MCF 10A (cell line): Measurements from ENCODE around the gene ADM5. TPM values are rescaled to one million over a fixed set of nuclear protein-coding genes. Genes with fewer than 3 reads are reported as not detected.

ENCODE experiments used
- BruUV-seq: library from RNA; stranded (reverse); fragments of 400-500 nt; replicated peaks from 2 replicates; lab custom pipeline; 2021; lab: Mats Ljungman, UMichigan
- CTCF ChIA-PET: fragments of 300-600 bp; sonication (Branson Sonifier 250); formaldehyde crosslinking; extraction: SDS; loops from one replicate; lab custom pipeline; 2021; ENCODE audit warnings: antibody characterized with exemption, inconsistent platforms; lab: Yijun Ruan, JAX
- POLR2A ChIA-PET: fragments of 300-600, 350-650 bp; sonication (Branson Sonifier 250); formaldehyde crosslinking; extraction: SDS; loops from one replicate; lab custom pipeline; 2020; ENCODE audit warnings: antibody characterized with exemption, inconsistent platforms; lab: Yijun Ruan, JAX
- DNase-seq: peaks from one replicate; pipeline ENCODE4 v3.0.0-alpha.2; 2018; ENCODE audit not compliant: unreplicated experiment
- H3K27ac Mint-ChIP-seq: one replicate; pipeline ENCODE4 v1.8.0; 2022; ENCODE audit warnings: mild to moderate bottlenecking, low read depth, mixed read lengths; ENCODE audit not compliant: unreplicated experiment
- H3K27me3 Mint-ChIP-seq: one replicate; pipeline ENCODE4 v1.8.0; 2022; ENCODE audit warnings: mixed read lengths; ENCODE audit not compliant: insufficient read depth, unreplicated experiment
- H3K36me3 Mint-ChIP-seq: one replicate; pipeline ENCODE4 v1.8.0; 2022; ENCODE audit warnings: mild to moderate bottlenecking, moderate library complexity, mixed read lengths; ENCODE audit not compliant: insufficient read depth, unreplicated experiment
- H3K4me1 Mint-ChIP-seq: one replicate; pipeline ENCODE4 v1.8.0; 2022; ENCODE audit warnings: mixed read lengths; ENCODE audit not compliant: insufficient read depth, unreplicated experiment
- H3K4me3 Mint-ChIP-seq: one replicate; pipeline ENCODE4 v1.8.0; 2022; ENCODE audit warnings: mild to moderate bottlenecking, moderate library complexity, mixed read lengths; ENCODE audit not compliant: unreplicated experiment
- H3K9me3 Mint-ChIP-seq: one replicate; pipeline ENCODE4 v1.8.0; 2022; ENCODE audit warnings: mixed read lengths; ENCODE audit not compliant: unreplicated experiment
- intact Hi-C: fragments of 100-400 bp; cut with micrococcal nuclease; formaldehyde crosslinking; loops from 2 replicates; pipeline ENCODE4 v1.14.1; 2022
- total RNA-seq: library from RNA; stranded (reverse); gene quantifications from 2 replicates; pipeline ENCODE4 v1.2.3, GENCODE V29; 2022
- TF ChIP-seq, protein P1 (sequence below): fragments of 200-600 bp; IDR thresholded peaks from one replicate; pipeline ENCODE4 v1.8.0; 2022; ENCODE audit warnings: antibody characterized with exemption, mild to moderate bottlenecking; ENCODE audit not compliant: unreplicated experiment

Gene ADM5
- total RNA-seq, 1 experiment from 2014 or later, result 1.8 TPM

DNA sequence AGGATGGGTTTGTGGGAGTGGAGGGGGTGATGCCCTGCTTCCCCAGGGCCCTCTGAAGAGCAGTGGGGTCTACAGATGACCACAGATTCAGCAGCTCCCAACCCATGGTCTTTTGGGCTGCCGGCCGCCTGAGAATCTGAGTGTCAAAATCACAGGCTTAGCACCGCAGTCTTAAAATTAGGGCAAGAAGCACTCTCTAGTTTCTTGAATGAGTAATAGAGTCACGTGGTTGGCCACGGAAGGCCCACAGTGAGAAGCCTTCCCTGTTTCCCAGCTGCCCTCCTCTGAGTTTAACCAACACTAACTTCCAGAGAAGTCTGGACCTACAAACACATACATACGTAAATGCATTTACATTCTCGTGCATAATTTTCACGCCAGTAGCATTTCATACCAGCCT is 7.1 kb upstream of the ADM5 start:
- CTCF ChIA-PET, result interaction anchor here (0.6 to 1.0 kb wide), 4 partner anchors 46 to 369 kb away, joined by 3 to 5 read pairs (median 4); no protein-coding TSS in a partner anchor
- DNase-seq, result no peak
- Mint-ChIP-seq H3K27me3 (no peaks in the 10 kb centered on the region), H3K9me3 (no peaks in the 10 kb centered on the region), H3K4me1 (peaks cover 12% of the 10 kb centered on the region), H3K27ac (no peak overlapping the region), H3K4me3 (no peak overlapping the region), H3K36me3 (peaks cover 66% of the 10 kb centered on the region)
- TF ChIP-seq, protein P1, sequence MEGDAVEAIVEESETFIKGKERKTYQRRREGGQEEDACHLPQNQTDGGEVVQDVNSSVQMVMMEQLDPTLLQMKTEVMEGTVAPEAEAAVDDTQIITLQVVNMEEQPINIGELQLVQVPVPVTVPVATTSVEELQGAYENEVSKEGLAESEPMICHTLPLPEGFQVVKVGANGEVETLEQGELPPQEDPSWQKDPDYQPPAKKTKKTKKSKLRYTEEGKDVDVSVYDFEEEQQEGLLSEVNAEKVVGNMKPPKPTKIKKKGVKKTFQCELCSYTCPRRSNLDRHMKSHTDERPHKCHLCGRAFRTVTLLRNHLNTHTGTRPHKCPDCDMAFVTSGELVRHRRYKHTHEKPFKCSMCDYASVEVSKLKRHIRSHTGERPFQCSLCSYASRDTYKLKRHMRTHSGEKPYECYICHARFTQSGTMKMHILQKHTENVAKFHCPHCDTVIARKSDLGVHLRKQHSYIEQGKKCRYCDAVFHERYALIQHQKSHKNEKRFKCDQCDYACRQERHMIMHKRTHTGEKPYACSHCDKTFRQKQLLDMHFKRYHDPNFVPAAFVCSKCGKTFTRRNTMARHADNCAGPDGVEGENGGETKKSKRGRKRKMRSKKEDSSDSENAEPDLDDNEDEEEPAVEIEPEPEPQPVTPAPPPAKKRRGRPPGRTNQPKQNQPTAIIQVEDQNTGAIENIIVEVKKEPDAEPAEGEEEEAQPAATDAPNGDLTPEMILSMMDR, result no peak
- BruUV-seq, result no TSS peak
- intact Hi-C loops, result no loop called here
- POLR2A ChIA-PET, result interaction anchor here (8.4 kb wide), 1 partner anchor 40 kb away, joined by 121 read pairs; the partner anchor contains the start of genes RRAS and SCAF1

DNA sequence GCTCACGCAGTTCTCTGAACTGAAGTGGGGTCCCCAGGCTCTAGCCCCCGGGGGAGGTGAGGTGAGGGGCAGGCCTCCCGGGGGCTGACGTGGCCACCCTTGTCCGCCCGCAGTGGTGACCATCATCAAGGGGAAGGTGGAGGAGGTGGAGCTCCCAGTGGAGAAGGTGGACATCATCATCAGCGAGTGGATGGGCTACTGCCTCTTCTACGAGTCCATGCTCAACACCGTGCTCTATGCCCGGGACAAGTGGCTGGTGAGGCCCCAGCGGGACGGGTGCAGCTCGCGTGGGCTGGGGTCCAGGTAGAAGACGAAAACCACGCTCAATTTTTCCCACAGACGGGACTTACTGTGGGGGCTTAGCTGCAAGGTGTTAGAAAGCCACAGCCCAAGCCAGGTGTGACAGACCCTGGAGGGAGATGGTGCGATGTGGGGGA is 5.6 kb upstream of the ADM5 start:
- no peak overlapping the region for H3K4me3 Mint-ChIP-seq
- TF ChIP-seq, protein P1, result no peak
- intact Hi-C loops, result no loop called here

DNA sequence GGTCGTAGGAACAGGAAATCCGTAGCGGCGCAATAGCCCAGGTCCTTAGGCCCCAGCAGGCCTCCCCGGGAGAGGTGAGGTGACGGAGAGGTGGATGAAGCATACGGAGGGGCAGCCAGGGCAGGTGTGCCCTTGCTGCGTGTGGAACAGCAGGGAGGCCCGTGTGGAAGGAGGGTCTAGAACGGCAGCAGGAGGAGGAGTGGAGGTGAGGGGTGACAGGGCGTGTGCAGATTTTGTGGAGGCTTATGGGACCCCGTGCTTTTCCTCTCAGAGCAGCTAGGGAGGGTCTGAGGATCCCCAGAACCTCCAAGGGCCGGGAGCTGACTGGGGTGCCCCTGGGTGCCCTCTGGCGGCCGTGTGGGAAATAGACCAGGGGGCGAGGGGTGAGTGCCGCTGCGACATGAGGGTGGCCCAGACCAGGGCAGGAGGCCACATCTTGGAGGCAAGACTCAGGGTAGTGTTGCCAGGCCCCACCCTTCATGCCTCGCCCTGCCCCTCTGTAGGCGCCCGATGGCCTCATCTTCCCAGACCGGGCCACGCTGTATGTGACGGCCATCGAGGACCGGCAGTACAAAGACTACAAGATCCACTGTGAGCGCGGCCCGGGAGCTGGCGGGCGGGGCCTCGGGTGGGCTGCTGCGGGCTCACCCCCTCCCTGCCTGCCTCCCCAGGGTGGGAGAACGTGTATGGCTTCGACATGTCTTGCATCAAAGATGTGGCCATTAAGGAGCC is 5.0 kb upstream of the ADM5 start:
- Mint-ChIP-seq H3K27ac (no peak overlapping the region), H3K27me3 (no peaks in the 10 kb centered on the region), H3K9me3 (no peaks in the 10 kb centered on the region), H3K36me3 (peaks cover 85% of the 10 kb centered on the region), H3K4me3 (no peak overlapping the region), H3K4me1 (peaks cover 9% of the 10 kb centered on the region)
- ChIA-PET POLR2A (interaction anchor here (1.0 kb wide), 1 partner anchor 43 kb away, joined by 4 read pairs; no protein-coding TSS in a partner anchor), CTCF (interaction anchor here (1.0 to 1.6 kb wide), 5 partner anchors 8 to 326 kb away, joined by 3 to 5 read pairs (median 3); no protein-coding TSS in a partner anchor)
- DNase-seq, result no peak
- no TSS peak for BruUV-seq
- intact Hi-C loops, result no loop called here
- TF ChIP-seq, protein P1, result peak; percentile 53

More for the DNA sequence above, 5.6 kb upstream of the ADM5 start:
- no peaks in the 10 kb centered on the region for H3K9me3 Mint-ChIP-seq
- no TSS peak for BruUV-seq
- H3K36me3 Mint-ChIP-seq, result peaks cover 79% of the 10 kb centered on the region
- no peak for DNase-seq
- POLR2A ChIA-PET, result interaction anchor here (0.8 kb wide), 1 partner anchor 40 kb away, joined by 3 read pairs; no protein-coding TSS in a partner anchor
- no peaks in the 10 kb centered on the region for H3K27me3 Mint-ChIP-seq
- CTCF ChIA-PET, result interaction anchor here (1.1 to 1.6 kb wide), 3 partner anchors 73 to 326 kb away, joined by 4 to 5 read pairs (median 4); no protein-coding TSS in a partner anchor
- H3K27ac Mint-ChIP-seq, result no peak overlapping the region
- peaks cover 9% of the 10 kb centered on the region for H3K4me1 Mint-ChIP-seq

DNA sequence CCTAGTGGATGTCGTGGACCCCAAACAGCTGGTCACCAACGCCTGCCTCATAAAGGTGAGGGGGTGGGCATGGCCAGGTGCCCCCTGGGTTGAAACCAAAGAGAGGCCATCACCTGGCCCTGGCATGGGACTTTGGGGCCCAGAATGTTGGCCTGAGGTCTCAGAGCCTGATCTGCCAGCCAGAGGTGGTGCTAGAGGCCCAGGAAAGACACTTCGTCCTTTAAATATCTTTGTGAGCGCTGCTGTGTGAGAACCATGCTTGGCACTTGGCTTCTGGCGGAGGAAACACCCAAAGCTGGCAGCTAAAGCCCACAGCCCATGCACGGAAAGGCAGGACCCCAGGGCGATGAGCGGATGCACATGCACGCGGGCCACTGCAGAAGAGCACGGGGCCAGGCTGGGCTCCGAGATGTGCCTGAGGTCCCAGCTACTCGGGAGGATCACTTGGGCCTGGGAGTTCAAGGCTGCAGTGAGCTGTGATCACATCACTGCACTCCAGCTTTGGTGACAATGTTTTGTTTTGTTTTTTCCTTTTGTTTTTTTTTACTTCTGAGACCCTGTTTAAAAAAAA is 4.3 kb upstream of the ADM5 start:
- TF ChIP-seq, protein P1, result peak; percentile 13
- peak overlapping the region; percentile 57 for H3K27ac Mint-ChIP-seq
- H3K4me3 Mint-ChIP-seq, result no peak overlapping the region
- H3K4me1 Mint-ChIP-seq, result peaks cover 6% of the 10 kb centered on the region
- H3K36me3 Mint-ChIP-seq, result peaks cover 86% of the 10 kb centered on the region
- ChIA-PET CTCF (interaction anchor here (0.6 to 1.6 kb wide), 9 partner anchors 8 to 581 kb away, joined by 3 to 8 read pairs (median 3); no protein-coding TSS in a partner anchor), POLR2A (interaction anchor here (1.0 kb wide), 1 partner anchor 44 kb away, joined by 4 read pairs; no protein-coding TSS in a partner anchor)
- intact Hi-C loops, result no loop called here
- no TSS peak for BruUV-seq
- H3K27me3 Mint-ChIP-seq, result no peaks in the 10 kb centered on the region
- no peak for DNase-seq
- no peaks in the 10 kb centered on the region for H3K9me3 Mint-ChIP-seq
